ENCODE data around the gene SLC66A2.

The SLC66A2 gene

DNA sequence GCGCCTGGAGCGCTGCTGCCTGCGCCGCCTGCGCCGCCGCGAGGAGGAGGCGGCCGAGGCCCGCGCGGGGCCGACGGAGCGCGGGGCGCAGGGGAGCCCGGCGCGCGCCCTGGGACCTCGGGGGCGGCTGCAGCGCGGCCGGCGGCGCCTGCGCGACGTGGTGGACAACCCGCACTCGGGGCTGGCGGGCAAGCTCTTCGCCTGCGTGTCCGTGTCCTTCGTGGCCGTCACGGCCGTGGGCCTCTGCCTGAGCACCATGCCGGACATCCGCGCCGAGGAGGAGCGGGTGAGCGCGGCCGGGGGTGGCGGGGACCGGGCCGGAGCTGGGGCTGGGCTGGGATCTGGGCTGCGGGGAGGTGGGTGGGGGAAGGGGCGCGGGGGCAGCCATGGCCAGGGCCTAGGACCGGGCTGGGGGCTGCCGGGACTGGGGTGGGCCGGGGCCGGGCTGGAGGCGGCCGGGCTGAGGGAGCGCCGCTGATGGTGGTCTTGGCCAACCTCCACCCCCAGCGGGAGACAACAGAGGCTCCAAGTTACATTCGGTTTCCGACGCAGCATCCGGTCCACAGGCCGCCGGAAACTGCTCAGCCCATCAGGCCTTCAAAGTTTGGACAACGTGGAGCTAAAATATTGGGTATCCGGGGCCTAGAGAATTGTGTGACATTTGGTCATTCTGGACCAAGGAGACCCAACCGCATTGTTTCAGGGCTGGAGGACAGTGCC, 87.3 kb downstream of the SLC66A2 start:
- peak; percentile 54 for DNase-seq

DNA sequence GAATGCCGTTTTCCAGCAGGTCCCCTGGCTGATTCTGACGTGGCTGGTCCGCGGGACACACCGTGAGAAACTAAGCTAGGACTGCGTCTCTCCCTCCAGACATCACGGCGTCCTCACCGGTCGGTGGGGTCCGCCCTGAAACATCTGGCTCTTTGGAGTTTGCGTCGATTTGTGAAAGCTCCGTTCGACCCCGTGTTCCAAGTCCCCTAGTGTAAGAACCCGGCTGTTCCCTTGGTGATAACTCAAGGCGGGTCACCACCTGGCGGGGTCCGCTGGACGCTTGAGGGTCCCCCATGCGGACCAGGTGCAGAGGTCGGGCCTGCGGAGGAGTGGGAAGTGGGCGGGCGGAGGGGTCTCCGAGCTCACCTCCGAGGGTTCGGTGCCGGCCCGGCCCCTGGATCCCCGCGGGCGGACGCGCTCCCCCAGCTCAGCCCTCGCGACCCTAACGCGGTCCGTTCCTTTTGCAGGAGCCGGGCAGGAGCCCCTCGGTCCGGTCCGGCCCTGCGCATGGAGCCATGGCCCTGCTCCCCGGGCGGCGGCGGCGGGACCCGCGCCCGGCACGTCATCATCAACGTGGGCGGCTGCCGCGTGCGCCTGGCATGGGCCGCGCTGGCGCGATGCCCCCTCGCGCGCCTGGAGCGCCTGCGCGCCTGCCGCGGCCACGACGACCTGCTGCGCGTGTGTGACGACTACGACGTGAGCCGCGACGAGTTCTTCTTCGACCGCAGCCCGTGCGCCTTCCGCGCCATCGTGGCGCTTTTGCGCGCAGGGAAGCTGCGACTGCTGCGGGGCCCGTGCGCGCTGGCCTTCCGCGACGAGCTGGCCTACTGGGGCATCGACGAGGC, 88.1 kb downstream of the SLC66A2 start:
- peak; percentile 36 for DNase-seq

DNA sequence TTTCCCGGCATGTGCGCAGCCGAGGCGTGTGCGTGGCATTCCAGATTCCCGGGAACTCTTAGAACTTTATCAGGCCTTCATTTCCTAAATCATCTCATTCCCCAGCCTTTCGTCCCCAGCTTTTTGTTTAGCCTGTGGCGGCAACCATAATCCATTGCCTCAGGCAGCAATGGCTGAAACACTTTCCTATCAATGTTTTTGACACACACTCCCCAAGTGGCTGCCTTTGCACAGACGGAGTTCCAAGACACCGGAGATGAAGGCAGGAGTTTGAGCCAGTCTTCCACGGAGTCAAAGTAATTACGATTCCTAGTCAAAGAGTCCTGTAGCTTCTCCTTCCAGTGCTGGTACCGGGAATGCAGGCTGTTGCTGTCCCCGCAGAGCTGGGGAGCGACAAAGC, 88.9 kb downstream of the SLC66A2 start:
- DNase-seq, result no peak

DNA sequence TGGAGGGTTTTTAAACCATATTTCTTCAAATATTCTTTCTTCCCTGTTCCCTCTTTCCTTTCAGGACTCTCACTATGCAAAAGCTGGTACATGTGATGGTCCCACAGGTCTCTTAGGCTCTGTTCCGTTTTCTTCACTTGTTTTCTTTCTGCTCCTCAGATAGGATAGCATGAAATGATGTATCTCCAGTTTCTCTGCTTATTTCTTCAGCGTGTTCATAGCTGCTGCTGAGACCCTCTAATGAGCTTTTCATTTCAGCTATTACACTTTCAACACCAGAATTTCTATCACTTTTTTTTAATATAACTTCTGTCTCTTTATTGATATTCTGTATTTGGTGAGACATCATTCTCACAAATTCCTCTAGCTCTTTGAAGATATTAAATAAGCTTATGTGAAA, 89.8 kb downstream of the SLC66A2 start:
- no peak for DNase-seq

DNA sequence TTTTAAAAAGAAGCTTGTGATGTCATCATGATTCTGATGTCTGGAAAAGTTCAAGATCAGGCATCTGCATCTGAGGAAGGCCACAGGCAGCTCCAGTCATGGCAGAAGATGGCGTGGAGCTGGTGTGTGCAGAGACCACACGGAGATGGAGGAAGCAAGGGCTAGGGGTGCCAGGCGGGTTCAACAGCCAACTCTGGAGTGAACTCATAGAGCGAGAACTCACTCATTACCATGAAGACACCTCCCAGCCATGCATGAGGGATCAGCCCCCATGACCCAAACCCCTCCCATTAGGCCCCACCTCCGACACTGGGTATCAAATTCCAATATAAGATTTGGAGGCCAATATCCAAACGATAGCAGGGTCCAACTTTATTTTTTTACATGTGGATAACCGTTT, 92.1 kb downstream of the SLC66A2 start:
- DNase-seq, result no peak

DNA sequence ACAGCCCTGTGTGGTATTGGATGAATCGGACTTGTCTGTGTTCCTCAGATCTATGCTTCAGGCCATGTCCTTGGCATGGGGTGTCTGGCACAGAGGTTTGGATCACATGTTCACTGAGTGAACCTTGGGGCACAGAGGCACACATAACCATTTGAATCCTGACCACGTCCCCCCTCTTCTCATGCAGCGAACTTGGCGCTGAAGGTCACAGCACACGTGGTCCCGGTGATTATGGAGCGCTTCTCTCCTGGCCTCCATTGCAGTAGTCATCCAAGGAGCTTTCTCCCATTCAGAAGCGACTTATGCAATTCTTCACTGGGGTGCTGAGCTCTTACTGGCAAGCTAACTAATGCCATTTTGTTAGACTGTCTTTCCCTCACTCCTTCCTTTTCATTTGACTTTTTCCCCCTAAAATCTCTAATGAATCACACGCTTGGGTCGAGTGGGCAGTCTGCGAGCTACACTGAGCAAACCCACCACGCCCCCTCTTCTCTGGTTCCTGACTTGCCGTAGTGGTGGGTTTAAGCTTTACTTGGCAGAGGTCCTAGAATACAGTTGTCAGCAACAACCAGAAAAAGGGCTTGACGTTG, 94.3 kb downstream of the SLC66A2 start:
- DNase-seq, result no peak

DNA sequence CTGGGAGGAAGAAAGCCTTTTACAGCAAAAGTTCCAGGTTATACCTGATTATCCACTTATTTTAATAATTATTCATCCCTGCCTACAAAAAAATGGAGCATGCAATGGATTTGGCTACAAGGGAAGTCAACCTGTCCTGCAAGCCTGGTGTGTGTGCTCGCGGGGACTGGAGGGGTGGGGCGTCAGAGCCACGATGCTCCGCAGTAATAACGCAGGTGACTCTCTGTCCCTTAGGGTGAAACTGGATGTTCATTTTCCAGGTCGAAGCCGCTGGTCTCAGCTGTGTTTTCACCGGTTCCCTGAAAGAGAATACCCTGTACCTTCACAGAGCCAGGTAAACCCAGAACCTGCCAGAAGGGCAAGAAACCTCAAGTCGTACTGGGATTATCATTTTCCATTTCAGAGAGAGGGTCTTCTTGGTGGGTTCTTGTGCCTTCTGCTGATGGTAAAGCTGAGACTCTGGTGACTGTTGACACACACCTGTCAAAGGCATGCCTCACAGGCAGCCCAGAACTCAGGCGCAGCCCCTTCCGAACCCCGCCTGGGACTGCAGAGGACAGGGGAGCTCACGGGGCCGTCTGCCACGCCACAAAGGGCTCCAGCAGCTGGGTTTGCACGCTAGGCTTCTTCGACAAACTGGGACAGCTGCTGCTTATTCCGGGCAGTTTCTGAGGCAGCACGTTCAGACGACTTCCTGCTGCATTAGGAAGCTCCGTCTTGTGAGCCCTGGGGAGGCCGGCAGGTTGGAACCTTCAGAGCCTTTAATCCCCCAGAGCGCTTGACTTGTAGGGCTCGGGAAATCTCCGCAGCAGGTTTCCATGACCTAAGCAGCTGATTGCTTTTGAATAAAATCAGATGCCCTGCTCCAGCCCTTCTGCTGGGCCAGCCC, 95.1 kb downstream of the SLC66A2 start:
- DNase-seq, result peak; percentile 58

DNA sequence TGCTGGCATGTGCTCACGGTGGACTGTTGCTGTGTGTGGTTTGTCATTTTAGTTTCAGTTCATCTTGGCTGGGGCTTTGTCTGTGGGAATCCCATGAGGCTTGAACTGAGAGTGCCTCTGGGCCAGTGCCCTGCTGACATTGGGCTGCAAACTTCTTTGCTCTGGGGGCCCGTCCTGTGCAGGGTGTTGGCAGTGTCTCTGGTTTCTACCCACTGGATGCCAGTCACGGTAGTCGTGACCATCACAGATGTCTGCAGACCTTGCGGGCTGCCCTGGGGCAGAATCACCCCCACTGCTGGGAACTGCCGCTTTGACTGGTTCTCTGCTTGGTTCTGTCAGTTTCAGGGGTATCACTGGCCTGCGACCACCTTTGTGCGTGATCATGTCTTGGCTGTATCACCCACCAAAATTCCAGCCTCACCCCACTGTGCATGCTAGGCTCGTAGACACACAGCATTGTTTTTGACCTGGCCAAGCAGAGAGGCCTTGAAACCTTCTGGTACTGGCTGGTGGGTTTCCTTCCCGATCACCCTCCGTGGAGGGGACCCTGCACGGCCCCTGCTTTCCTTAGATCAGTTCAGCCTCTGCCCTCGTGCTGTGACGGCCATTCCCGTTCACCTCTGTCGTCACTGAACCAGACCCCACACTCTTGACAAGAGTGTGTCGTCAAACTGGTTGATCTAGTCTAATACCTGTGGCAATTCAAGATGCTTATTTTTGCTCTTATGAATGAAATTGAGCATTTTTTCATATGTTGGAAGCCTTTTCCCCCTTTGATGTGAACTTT, 96.1 kb downstream of the SLC66A2 start:
- peak; percentile 42 for DNase-seq

DNA sequence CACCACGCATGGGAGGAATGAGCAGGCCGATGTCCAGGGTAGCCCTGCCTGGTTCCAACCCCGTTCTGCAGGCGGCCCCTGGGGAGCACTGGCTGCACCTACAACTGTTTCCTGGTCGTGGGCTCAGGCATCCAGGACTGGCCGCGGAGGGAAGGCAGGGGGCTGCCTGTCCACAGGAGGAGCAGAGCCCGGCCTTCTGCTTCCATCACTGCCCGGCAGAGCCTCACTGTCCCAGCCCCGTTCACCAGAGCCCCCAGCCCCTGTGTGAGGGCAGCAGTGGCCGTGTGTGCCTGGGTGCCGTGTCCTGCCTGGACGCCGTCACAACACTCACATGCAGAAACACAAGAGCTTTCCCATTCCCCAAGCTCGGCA, 97.5 kb downstream of the SLC66A2 start:
- DNase-seq, result peak; percentile 51

DNA sequence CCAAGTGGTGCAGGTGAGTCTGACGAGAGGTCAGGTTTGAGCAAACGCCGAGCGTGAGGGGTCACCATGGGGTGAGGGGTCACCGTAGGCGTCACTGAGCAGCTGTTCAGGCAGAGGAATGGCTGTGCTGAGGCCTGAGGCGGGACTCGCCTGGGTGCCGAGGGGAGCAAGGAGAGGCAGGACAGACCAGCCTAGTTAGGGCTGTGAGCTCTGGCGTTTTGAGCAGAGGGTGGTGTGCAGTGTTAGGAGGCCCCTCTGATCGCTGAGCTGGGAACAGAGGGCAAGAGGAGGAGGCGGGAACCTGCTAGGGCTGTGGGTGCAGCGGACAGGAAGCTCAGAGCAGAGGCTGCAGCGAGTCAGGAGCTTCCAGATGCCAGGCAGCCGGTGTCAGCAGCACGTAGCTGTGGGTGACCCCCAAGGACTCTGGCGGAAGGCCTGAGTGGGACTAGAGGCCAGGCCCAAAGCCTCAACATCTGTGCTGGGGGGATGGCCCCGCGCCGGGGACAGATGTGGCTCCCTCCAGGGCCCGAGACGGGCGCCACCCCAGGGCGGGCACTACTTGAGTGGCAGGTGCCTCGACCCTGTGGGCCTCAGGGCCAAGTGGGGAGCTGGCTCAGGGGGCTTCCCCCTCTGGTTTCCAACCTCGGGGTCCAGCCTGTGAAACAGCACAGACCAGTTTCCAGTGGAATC, 98.0 kb downstream of the SLC66A2 start:
- DNase-seq, result peak; percentile 34

DNA sequence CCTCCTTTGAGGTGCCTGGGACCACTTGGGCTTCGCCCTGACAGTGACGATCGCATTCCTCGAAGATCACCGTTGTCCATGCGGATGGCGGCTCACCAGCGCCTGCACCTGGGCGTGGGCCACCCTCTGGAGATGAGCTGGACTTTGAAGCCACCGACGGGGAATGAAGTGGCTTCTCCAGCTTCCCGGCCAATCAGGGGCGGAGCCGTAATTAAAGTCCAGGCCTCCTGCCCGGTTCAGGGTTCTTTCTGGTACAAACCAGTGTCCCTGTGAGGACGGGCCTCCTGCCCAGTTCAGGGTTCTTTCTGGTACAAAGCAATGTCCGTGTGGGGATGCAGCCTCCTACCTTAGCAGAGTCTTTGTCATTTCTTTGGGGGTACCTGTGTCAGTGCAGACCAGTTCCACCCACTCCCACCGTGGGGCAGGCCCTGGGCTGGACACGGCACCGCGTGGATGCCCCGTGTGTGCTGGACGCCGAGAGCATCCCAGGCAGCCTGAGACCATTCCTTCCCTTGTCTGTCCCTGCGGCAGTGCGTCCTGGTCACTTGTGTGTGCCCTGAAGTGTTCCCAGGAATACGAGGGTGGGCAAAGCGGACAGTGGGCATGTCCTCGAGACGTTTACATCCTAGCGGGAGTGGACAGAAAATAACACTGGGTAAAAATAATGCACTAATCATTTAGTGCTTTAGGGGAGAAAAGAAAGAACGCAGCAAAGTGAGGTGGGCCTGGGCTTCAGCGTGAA, 98.7 kb downstream of the SLC66A2 start:
- DNase-seq, result peak; percentile 34
